Caco-2 (cell line): Measurements from ENCODE around the gene TMEM232. TPM values are rescaled to one million over a fixed set of nuclear protein-coding genes. Genes with fewer than 3 reads are reported as not detected.
"Not testable (repeated sequence)": the region's sequence is repeated elsewhere in the genome, so short reads cannot be mapped to it uniquely, and the experiment has no call there.

ENCODE experiments used
- BruUV-seq: library from RNA; stranded (reverse); fragments of 400-500 nt; replicated peaks from 2 replicates; lab custom pipeline; 2021; lab: Mats Ljungman, UMichigan
- CTCF ChIA-PET: fragments of 300-600 bp; sonication (Branson Sonifier 250); formaldehyde crosslinking; loops from one replicate; lab custom pipeline; 2022; ENCODE audit warnings: antibody characterized with exemption; lab: Charles Lee
- POLR2A ChIA-PET: fragments of 300-600 bp; sonication (Branson Sonifier 250); formaldehyde crosslinking; loops from one replicate; lab custom pipeline; 2022; ENCODE audit warnings: antibody characterized with exemption; lab: Charles Lee
- DNase-seq, 2 experiments: peaks; one replicate each; pipeline versions ENCODE4 v3.0.0 to v3.0.0-alpha.2; 2020 to 2022
- H3K27me3 ChIP-seq: replicated peaks from 2 replicates; pipeline ENCODE4 v1.6.0; 2011; ENCODE audit warnings: low read length; ENCODE audit not compliant: control insufficient read depth, insufficient read depth
- H3K36me3 ChIP-seq: 2 replicates; pipeline ENCODE4 v1.5.1; 2011; ENCODE audit warnings: low read length; ENCODE audit not compliant: control insufficient read depth, insufficient read depth
- H3K4me1 ChIP-seq: fragments of 250-450 bp; sonication (Bioruptor Pico); 2 replicates; pipeline ENCODE4 v1.5.1; 2020; ENCODE audit warnings: mild to moderate bottlenecking
- H3K4me3 ChIP-seq: 2 replicates; pipeline ENCODE4 v1.5.1; 2011; ENCODE audit warnings: low read depth, mild to moderate bottlenecking, control low read depth, low read length
- H3K9me3 ChIP-seq: fragments of 250-450 bp; sonication (Bioruptor Pico); 2 replicates; pipeline ENCODE4 v1.5.1; 2020; ENCODE audit warnings: mild to moderate bottlenecking, moderate library complexity
- H3K27ac Mint-ChIP-seq: one replicate; pipeline ENCODE4 v1.8.0; 2022; ENCODE audit warnings: mixed read lengths; ENCODE audit not compliant: unreplicated experiment
- H3K27me3 Mint-ChIP-seq: one replicate; pipeline ENCODE4 v1.8.0; 2022; ENCODE audit warnings: mixed read lengths; ENCODE audit not compliant: insufficient read depth, unreplicated experiment
- H3K36me3 Mint-ChIP-seq: one replicate; pipeline ENCODE4 v1.8.0; 2022; ENCODE audit warnings: mild to moderate bottlenecking, mixed read lengths; ENCODE audit not compliant: insufficient read depth, unreplicated experiment
- H3K4me1 Mint-ChIP-seq: one replicate; pipeline ENCODE4 v1.8.0; 2022; ENCODE audit warnings: low read depth, mixed read lengths; ENCODE audit not compliant: unreplicated experiment
- H3K4me3 Mint-ChIP-seq: one replicate; pipeline ENCODE4 v1.8.0; 2022; ENCODE audit warnings: mild to moderate bottlenecking, moderate library complexity, mixed read lengths; ENCODE audit not compliant: unreplicated experiment
- H3K9me3 Mint-ChIP-seq: one replicate; pipeline ENCODE4 v1.8.0; 2022; ENCODE audit warnings: mixed read lengths; ENCODE audit not compliant: unreplicated experiment
- intact Hi-C: fragments of 100-400 bp; cut with micrococcal nuclease; formaldehyde crosslinking; loops from one replicate; pipeline ENCODE4 v1.10.0; 2022; ENCODE audit not compliant: unreplicated experiment
- total RNA-seq: library from RNA; stranded (reverse); gene quantifications from 2 replicates; pipeline ENCODE4 v1.2.3, GENCODE V29; 2022
- TF ChIP-seq, protein P1 (sequence below), 2 experiments: fragments of 200-600 bp in 1 of 2; IDR thresholded peaks; 1 replicate in 1 of 2; 2 replicates in 1 of 2; pipeline versions ENCODE4 v1.5.1 to v1.8.0; 2011 to 2022; ENCODE audit warnings: antibody characterized with exemption in 1 of 2, control low read depth in 1 of 2, inconsistent platforms in 1 of 2, low read depth in 1 of 2, low read length in 1 of 2, mild to moderate bottlenecking in 1 of 2, moderate library complexity in 1 of 2; ENCODE audit not compliant: insufficient read depth in 1 of 2, severe bottlenecking in 1 of 2, unreplicated experiment in 1 of 2

The TMEM232 gene
- total RNA-seq, 1 experiment from 2014 or later: 0.34 TPM

- no peaks in the 10 kb centered on the region for H3K4me1 ChIP-seq
- POLR2A ChIA-PET: no interaction called here
- no peaks in the 10 kb centered on the region for H3K27me3 Mint-ChIP-seq
- intact Hi-C loops: no loop called here
- no peaks in the 10 kb centered on the region for H3K9me3 Mint-ChIP-seq
- H3K9me3 ChIP-seq: no peaks in the 10 kb centered on the region
- H3K27ac Mint-ChIP-seq: no peak overlapping the region
- no peak overlapping the region for H3K4me3 Mint-ChIP-seq
- TF ChIP-seq, protein P1, sequence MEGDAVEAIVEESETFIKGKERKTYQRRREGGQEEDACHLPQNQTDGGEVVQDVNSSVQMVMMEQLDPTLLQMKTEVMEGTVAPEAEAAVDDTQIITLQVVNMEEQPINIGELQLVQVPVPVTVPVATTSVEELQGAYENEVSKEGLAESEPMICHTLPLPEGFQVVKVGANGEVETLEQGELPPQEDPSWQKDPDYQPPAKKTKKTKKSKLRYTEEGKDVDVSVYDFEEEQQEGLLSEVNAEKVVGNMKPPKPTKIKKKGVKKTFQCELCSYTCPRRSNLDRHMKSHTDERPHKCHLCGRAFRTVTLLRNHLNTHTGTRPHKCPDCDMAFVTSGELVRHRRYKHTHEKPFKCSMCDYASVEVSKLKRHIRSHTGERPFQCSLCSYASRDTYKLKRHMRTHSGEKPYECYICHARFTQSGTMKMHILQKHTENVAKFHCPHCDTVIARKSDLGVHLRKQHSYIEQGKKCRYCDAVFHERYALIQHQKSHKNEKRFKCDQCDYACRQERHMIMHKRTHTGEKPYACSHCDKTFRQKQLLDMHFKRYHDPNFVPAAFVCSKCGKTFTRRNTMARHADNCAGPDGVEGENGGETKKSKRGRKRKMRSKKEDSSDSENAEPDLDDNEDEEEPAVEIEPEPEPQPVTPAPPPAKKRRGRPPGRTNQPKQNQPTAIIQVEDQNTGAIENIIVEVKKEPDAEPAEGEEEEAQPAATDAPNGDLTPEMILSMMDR (IDR thresholded peaks at IDR 0.05; ENCODE audit: insufficient read depth in 1 of 2, low read depth in 1 of 2, low read length in 1 of 2, severe bottlenecking in 1 of 2, unreplicated experiment in 1 of 2): no peak
- H3K36me3 Mint-ChIP-seq: no peaks in the 10 kb centered on the region
- H3K4me3 ChIP-seq: no peak overlapping the region
- no peak for DNase-seq
- H3K27me3 ChIP-seq: no peaks in the 10 kb centered on the region
- H3K36me3 ChIP-seq: no peaks in the 10 kb centered on the region
- no TSS peak for BruUV-seq
- CTCF ChIA-PET: no interaction called here
- H3K4me1 Mint-ChIP-seq: no peaks in the 10 kb centered on the region
Observed at GRCh38 chr5:110536120-110537115, 190.1 kb downstream of the TMEM232 start.

- POLR2A ChIA-PET, CTCF ChIA-PET, BruUV-seq: not testable (repeated sequence)
Observed at GRCh38 chr5:110535146-110535545, 191.3 kb downstream of the TMEM232 start.

GRCh38 chr5:110525762-110526161 lies 200.7 kb downstream of the TMEM232 start:
- Mint-ChIP-seq H3K4me3 (no peak overlapping the region), H3K36me3 (no peaks in the 10 kb centered on the region), H3K9me3 (no peaks in the 10 kb centered on the region), H3K27ac (no peak overlapping the region), H3K27me3 (no peaks in the 10 kb centered on the region), H3K4me1 (no peaks in the 10 kb centered on the region)
- TF ChIP-seq, protein P1 (IDR thresholded peaks at IDR 0.05; ENCODE audit: insufficient read depth in 1 of 2, low read depth in 1 of 2, low read length in 1 of 2, severe bottlenecking in 1 of 2, unreplicated experiment in 1 of 2): no peak
- Histone ChIP-seq H3K4me1 (no peaks in the 10 kb centered on the region), H3K27me3 (no peaks in the 10 kb centered on the region), H3K9me3 (no peaks in the 10 kb centered on the region), H3K4me3 (no peak overlapping the region), H3K36me3 (no peaks in the 10 kb centered on the region)
- CTCF ChIA-PET: no interaction called here
- intact Hi-C loops: no loop called here
- BruUV-seq: no TSS peak
- DNase-seq: no peak
- POLR2A ChIA-PET: no interaction called here

More at GRCh38 chr5:110535146-110535545, 191.3 kb downstream of the TMEM232 start:
- H3K4me1 ChIP-seq, H3K36me3 ChIP-seq, H3K4me3 ChIP-seq, H3K36me3 Mint-ChIP-seq, H3K27me3 Mint-ChIP-seq, intact Hi-C loops, H3K27ac Mint-ChIP-seq, H3K9me3 ChIP-seq, H3K4me1 Mint-ChIP-seq, DNase-seq, H3K9me3 Mint-ChIP-seq, H3K4me3 Mint-ChIP-seq, H3K27me3 ChIP-seq: not testable (repeated sequence)
